ENCODE measurements around the gene GFRA1.

DNA sequence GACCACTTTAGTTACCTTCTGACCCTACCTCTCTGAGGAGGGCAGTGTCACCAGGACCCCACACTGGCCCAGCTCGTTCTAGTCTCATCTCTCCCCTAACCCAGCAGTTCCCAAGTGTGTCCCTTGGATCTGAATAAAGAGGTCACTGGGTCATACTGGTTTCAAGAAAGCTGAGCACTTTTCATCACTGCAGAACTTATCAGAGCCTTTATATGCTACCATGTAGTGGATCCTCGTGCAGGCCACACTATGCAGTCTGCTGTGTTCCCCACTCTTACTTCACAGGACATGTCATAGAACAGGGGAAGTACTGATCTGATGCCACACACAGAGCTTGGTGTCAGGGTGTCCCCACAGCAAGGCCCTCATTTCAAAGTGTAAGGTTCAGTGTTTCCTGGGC lies 113.8 kb downstream of the GFRA1 start:
- TF ChIP-seq, protein P1, sequence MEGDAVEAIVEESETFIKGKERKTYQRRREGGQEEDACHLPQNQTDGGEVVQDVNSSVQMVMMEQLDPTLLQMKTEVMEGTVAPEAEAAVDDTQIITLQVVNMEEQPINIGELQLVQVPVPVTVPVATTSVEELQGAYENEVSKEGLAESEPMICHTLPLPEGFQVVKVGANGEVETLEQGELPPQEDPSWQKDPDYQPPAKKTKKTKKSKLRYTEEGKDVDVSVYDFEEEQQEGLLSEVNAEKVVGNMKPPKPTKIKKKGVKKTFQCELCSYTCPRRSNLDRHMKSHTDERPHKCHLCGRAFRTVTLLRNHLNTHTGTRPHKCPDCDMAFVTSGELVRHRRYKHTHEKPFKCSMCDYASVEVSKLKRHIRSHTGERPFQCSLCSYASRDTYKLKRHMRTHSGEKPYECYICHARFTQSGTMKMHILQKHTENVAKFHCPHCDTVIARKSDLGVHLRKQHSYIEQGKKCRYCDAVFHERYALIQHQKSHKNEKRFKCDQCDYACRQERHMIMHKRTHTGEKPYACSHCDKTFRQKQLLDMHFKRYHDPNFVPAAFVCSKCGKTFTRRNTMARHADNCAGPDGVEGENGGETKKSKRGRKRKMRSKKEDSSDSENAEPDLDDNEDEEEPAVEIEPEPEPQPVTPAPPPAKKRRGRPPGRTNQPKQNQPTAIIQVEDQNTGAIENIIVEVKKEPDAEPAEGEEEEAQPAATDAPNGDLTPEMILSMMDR (IDR thresholded peaks at IDR 0.05; ENCODE audit: low read length) = no peak
- TF ChIP-seq EZH2 (IDR thresholded peaks at IDR 0.05; ENCODE audit: borderline replicate concordance, low read length) = no peak

Data from OCI-LY1 (cell line).